GM12891 (cell line): ENCODE results near the gene HORMAD2.
A peak's percentile ranks its signal among the peaks of the same experiment; 100 is the strongest.
"Not testable (repeated sequence)": the region's sequence is repeated elsewhere in the genome, so short reads cannot be mapped to it uniquely, and the experiment has no call there.

Experiments used
- DNase-seq: peaks from one replicate; pipeline ENCODE4 v3.0.0; 2011; ENCODE audit warnings: low spot score; ENCODE audit not compliant: insufficient read length
- FAIRE-seq: peaks from 2 replicates; lab custom pipeline; 2011; peaks lifted over from hg19 to GRCh38; lab: Jason Lieb, UNC
- PAX5 ChIP-seq: IDR thresholded peaks from 2 replicates; pipeline ENCODE4 v1.6.1; 2011; ENCODE audit warnings: low read length, moderate library complexity, mild to moderate bottlenecking; ENCODE audit not compliant: insufficient read depth, severe bottlenecking
- POLR2A ChIP-seq: IDR thresholded peaks from 2 replicates; pipeline ENCODE4 v1.6.1; 2011; ENCODE audit warnings: low read depth, low read length, control low read depth
- POLR2AphosphoS5 ChIP-seq: IDR thresholded peaks from 2 replicates; pipeline ENCODE4 v1.6.1; 2011; ENCODE audit warnings: low read depth, low read length, control low read depth
- POU2F2 ChIP-seq: IDR thresholded peaks from 2 replicates; pipeline ENCODE4 v1.6.1; 2011; ENCODE audit warnings: low read depth, mild to moderate bottlenecking, control low read depth, low read length, moderate library complexity
- SPI1 ChIP-seq: IDR thresholded peaks from 2 replicates; pipeline ENCODE4 v1.6.1; 2011; ENCODE audit warnings: low read depth, low read length, control low read depth
- TAF1 ChIP-seq: IDR thresholded peaks from 2 replicates; pipeline ENCODE4 v1.6.1; 2011; ENCODE audit warnings: low read depth, low read length, control low read depth

Gene HORMAD2

GRCh38 chr22:30212996-30213441 lies 132.8 kb downstream of the HORMAD2 start:
- FAIRE-seq (no peak), DNase-seq (no peak)
- TF ChIP-seq POLR2A (no peak), TAF1 (no peak), PAX5 (no peak), POLR2AphosphoS5 (no peak), POU2F2 (no peak), SPI1 (no peak)

GRCh38 chr22:30214703-30215407 lies 134.6 kb downstream of the HORMAD2 start:
- no peak for TF ChIP-seq POLR2A
- no peak for TF ChIP-seq POLR2AphosphoS5
- TF ChIP-seq SPI1: no peak
- TF ChIP-seq POU2F2: no peak
- TF ChIP-seq PAX5: no peak
- TF ChIP-seq TAF1: no peak
- FAIRE-seq: no peak
- no peak for DNase-seq

GRCh38 chr22:30216272-30216671 lies 136.0 kb downstream of the HORMAD2 start:
- not testable (repeated sequence) for DNase-seq, FAIRE-seq

GRCh38 chr22:30216710-30217109 lies 136.4 kb downstream of the HORMAD2 start:
- TF ChIP-seq POLR2A: no peak
- TF ChIP-seq POLR2AphosphoS5: no peak
- no peak for TF ChIP-seq SPI1
- TF ChIP-seq POU2F2: no peak
- no peak for TF ChIP-seq PAX5
- no peak for TF ChIP-seq TAF1
- FAIRE-seq: no peak
- DNase-seq: no peak

- DNase-seq: no peak
- TF ChIP-seq SPI1 (no peak), POLR2AphosphoS5 (no peak), POU2F2 (no peak), PAX5 (no peak), TAF1 (no peak), POLR2A (no peak)
- FAIRE-seq: no peak
Measured at GRCh38 chr22:30217698-30218560, 137.7 kb downstream of the HORMAD2 start.

- no peak for FAIRE-seq
- DNase-seq: no peak
- TF ChIP-seq TAF1 (no peak), POU2F2 (no peak), POLR2AphosphoS5 (no peak), PAX5 (no peak), POLR2A (no peak), SPI1 (no peak)
Measured at GRCh38 chr22:30219049-30219654, 138.9 kb downstream of the HORMAD2 start.

GRCh38 chr22:30219668-30220278 lies 139.5 kb downstream of the HORMAD2 start:
- FAIRE-seq: no peak
- TF ChIP-seq SPI1 (no peak), POLR2A (no peak), POLR2AphosphoS5 (no peak), TAF1 (no peak)
- no peak for DNase-seq

- peak; percentile 64 for FAIRE-seq
- no peak for DNase-seq
- TF ChIP-seq POU2F2 (no peak), PAX5 (no peak), TAF1 (no peak), POLR2AphosphoS5 (no peak), POLR2A (no peak), SPI1 (no peak)
Measured at GRCh38 chr22:30220338-30221012, 140.2 kb downstream of the HORMAD2 start.
